ENCODE results near the gene ATP11C. TPM values are rescaled to one million over a fixed set of nuclear protein-coding genes. Genes with fewer than 3 reads are reported as not detected.

ATP11C gene
- total and polyA plus RNA-seq, 2 experiments from 2014 or later = 8.5 to 22.3 TPM

GRCh38 chrX:139702658-139703057 lies 230.2 kb downstream of the ATP11C start:
- Histone ChIP-seq H3K27ac (no peak overlapping the region), H3K27me3 (no peaks in the 10 kb centered on the region), H3K4me2 (no peak overlapping the region), H3K4me1 (ENCODE audit: insufficient read depth) (no peaks in the 10 kb centered on the region), H3K9me3 (ENCODE audit: low read depth) (peaks cover 3% of the 10 kb centered on the region), H3K4me3 (no peak overlapping the region), H3K36me3 (replicated peaks; ENCODE audit: insufficient read depth, low read depth) (no peaks in the 10 kb centered on the region), H3K79me2 (no peaks in the 10 kb centered on the region), H3K9me2 (replicated peaks; ENCODE audit: insufficient read depth) (no peaks in the 10 kb centered on the region), H2AFZ (no peak overlapping the region), H4K20me1 (ENCODE audit: insufficient read depth, poor library complexity, severe bottlenecking) (no peaks in the 10 kb centered on the region)
- no peak for TF ChIP-seq EZH2 (IDR thresholded peaks at IDR 0.05; ENCODE audit: borderline replicate concordance)
- TF ChIP-seq EZH2phosphoT487 (IDR thresholded peaks at IDR 0.05; ENCODE audit: low read depth, severe bottlenecking, unreplicated experiment) = no peak
- TF ChIP-seq CTCF (IDR thresholded peaks at IDR 0.05; ENCODE audit: poor library complexity) = no peak
- DNase-seq (ENCODE audit: low spot score) = no peak
- 83% methylated on average over 3 of the region's 3 CpGs for WGBS (ENCODE audit: low lambda C conversion rate, missing lambda C conversion rate)

GRCh38 chrX:139692908-139693307 lies 239.9 kb downstream of the ATP11C start:
- Histone ChIP-seq H3K36me3 (replicated peaks; ENCODE audit: insufficient read depth, low read depth) (no peaks in the 10 kb centered on the region), H3K4me2 (no peak overlapping the region), H4K20me1 (ENCODE audit: insufficient read depth, poor library complexity, severe bottlenecking) (no peaks in the 10 kb centered on the region), H3K9me3 (ENCODE audit: low read depth) (no peaks in the 10 kb centered on the region), H3K27me3 (peaks cover 11% of the 10 kb centered on the region), H2AFZ (no peak overlapping the region), H3K9me2 (replicated peaks; ENCODE audit: insufficient read depth) (no peaks in the 10 kb centered on the region), H3K27ac (no peak overlapping the region), H3K4me1 (ENCODE audit: insufficient read depth) (no peaks in the 10 kb centered on the region), H3K79me2 (no peaks in the 10 kb centered on the region), H3K4me3 (no peak overlapping the region)
- no peak for DNase-seq (ENCODE audit: low spot score)
- 68% methylated on average over 8 of the region's 8 CpGs for WGBS (ENCODE audit: low lambda C conversion rate, missing lambda C conversion rate)
- TF ChIP-seq EZH2phosphoT487 (IDR thresholded peaks at IDR 0.05; ENCODE audit: low read depth, severe bottlenecking, unreplicated experiment) = no peak
- no peak for TF ChIP-seq CTCF (IDR thresholded peaks at IDR 0.05; ENCODE audit: poor library complexity)
- TF ChIP-seq EZH2 (IDR thresholded peaks at IDR 0.05; ENCODE audit: borderline replicate concordance) = no peak

- Histone ChIP-seq H3K4me1 (ENCODE audit: insufficient read depth) (no peaks in the 10 kb centered on the region), H4K20me1 (ENCODE audit: insufficient read depth, poor library complexity, severe bottlenecking) (no peaks in the 10 kb centered on the region), H3K36me3 (replicated peaks; ENCODE audit: insufficient read depth, low read depth) (no peaks in the 10 kb centered on the region), H3K4me2 (peak overlapping the region; percentile 80), H3K9me2 (replicated peaks; ENCODE audit: insufficient read depth) (no peaks in the 10 kb centered on the region), H3K79me2 (no peaks in the 10 kb centered on the region), H3K27ac (no peak overlapping the region), H3K27me3 (peaks cover 11% of the 10 kb centered on the region), H3K4me3 (no peak overlapping the region), H3K9me3 (ENCODE audit: low read depth) (no peaks in the 10 kb centered on the region), H2AFZ (no peak overlapping the region)
- 65% methylated on average over 11 of the region's 11 CpGs for WGBS (ENCODE audit: low lambda C conversion rate, missing lambda C conversion rate)
- no peak for TF ChIP-seq EZH2 (IDR thresholded peaks at IDR 0.05; ENCODE audit: borderline replicate concordance)
- TF ChIP-seq CTCF (IDR thresholded peaks at IDR 0.05; ENCODE audit: poor library complexity) = no peak
- TF ChIP-seq EZH2phosphoT487 (IDR thresholded peaks at IDR 0.05; ENCODE audit: low read depth, severe bottlenecking, unreplicated experiment) = no peak
- no peak for DNase-seq (ENCODE audit: low spot score)
These were observed 240.4 kb downstream of the ATP11C start for GRCh38 chrX:139692506-139692849.

Data from hepatocyte (in vitro differentiated cells).